Forelimb muscle (tissue), 1 donor: Measurements from ENCODE around the gene QPRT. TPM values are rescaled to one million over a fixed set of nuclear protein-coding genes. Genes with fewer than 3 reads are reported as not detected.
"Not testable (repeated sequence)": the region's sequence is repeated elsewhere in the genome, so short reads cannot be mapped to it uniquely, and the experiment has no call there.

Source experiments
- DNase-seq: peaks from one replicate; pipeline ENCODE4 v3.0.0-alpha.2; 2013; ENCODE audit warnings: low read depth
- polyA plus RNA-seq: library from polyadenylated mRNA; unstranded; fragments of 120-200 nt; gene quantifications from one replicate; pipeline ENCODE4 v1.2.1, GENCODE V29; 2013; ENCODE audit not compliant: insufficient read length

QPRT gene
- polyA plus RNA-seq, 1 donor: 79.2 TPM

GRCh38 chr16:29717113-29717512 is 38.1 kb downstream of the QPRT start:
- DNase-seq: no peak

DNA sequence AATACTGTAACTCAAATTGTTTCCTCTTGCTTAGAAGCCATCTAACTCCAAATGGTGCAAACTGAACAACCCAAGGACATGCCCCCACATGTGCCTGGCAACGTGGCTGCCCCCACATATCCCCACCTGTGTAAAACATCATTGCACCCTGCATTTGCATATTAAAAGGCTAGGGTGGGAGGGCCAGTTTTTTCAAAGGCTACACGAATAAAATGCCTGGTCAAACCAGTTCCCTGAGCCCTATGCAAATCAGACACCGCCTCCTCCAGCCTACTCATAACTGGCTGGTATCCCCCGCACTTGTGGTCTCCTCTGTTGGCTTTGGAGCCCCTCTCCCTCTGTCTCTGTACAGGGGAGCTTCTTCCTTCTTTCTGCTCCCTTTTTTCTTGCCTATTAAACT is 40.1 kb downstream of the QPRT start:
- no peak for DNase-seq

DNA sequence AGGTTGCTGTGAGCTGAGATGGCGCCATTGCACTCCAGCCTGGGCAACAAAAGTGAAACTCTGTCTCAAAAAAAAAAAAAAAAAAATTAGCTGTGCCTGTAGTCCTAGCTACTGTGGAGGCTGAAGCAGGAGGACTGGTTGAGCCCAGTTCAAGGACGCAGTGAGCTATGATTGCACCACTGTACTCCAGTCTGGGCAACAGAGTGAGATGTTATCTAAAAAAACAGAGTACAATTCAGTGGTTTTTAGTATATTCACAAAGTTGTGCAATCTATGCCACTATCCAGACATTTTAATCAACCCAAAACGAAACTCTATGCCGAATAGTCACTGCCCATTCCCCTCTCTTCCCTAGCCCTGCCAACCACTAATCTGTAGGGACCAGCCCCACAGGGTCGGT is 41.7 kb downstream of the QPRT start:
- no peak for DNase-seq

DNA sequence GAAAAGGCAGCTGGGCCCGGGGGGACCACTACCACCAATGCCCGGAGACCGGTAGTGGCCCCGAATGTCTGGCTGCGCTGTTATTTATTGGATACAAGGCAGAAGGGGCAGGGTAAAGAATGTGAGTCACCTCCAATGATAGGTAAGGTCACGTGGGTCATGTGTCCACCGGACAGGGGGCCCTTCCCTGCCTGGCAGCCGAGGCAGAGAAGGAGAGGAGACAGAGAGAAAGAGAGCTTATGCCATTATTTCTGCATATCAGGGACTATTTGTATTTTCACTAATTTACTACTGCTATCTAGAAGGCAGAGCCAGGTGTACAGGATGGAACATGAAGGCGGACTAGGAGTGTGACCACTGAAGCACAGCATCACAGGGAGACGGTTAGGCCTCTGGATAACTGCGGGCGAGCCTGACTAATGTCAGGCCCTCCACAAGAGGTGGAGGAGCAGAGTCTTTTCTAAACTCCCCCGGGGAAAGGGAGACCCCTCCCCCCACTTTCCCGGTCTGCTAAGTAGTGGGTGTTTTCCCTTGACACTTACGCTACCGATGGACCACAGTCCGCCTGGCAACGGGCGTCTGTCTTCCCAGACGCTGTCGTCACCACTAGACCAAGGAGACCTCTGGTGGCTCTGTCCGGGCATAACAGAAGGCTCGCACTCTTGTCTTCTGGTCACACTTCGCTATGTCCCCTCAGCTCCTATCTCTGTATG is 42.3 kb downstream of the QPRT start:
- DNase-seq: not testable (repeated sequence)

GRCh38 chr16:29726845-29727377 is 47.9 kb downstream of the QPRT start:
- DNase-seq: no peak

- DNase-seq: no peak
Measured at GRCh38 chr16:29727452-29727851, 48.5 kb downstream of the QPRT start.

- no peak for DNase-seq
Measured at GRCh38 chr16:29729116-29729521, 50.1 kb downstream of the QPRT start.

DNA sequence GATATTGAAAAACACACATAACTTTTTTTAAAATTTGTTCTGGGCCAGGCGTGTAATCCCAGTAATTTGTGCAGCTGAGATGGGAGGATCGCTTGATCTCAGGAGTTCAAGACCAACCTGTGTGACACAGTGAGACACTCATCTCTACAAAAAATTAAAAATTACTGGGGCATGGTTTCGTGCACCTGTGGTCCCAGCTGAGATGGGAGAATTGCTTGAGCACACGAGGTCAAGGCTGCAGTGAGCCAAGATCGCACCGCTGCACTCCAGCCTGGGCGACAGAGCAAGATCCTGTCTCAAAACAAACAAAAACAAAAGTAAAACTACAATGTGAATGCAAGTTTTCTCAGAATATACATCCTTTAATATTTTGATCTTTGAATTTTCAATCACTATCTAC is 51.7 kb downstream of the QPRT start:
- no peak for DNase-seq

- not testable (repeated sequence) for DNase-seq
Measured at GRCh38 chr16:29731768-29732601, 53.0 kb downstream of the QPRT start.

GRCh38 chr16:29734786-29735185 is 55.8 kb downstream of the QPRT start:
- no peak for DNase-seq

- no peak for DNase-seq
Measured at GRCh38 chr16:29736112-29736511, 57.1 kb downstream of the QPRT start.

GRCh38 chr16:29736764-29737163 is 57.8 kb downstream of the QPRT start:
- no peak for DNase-seq

GRCh38 chr16:29737713-29738112 is 58.7 kb downstream of the QPRT start:
- no peak for DNase-seq

DNA sequence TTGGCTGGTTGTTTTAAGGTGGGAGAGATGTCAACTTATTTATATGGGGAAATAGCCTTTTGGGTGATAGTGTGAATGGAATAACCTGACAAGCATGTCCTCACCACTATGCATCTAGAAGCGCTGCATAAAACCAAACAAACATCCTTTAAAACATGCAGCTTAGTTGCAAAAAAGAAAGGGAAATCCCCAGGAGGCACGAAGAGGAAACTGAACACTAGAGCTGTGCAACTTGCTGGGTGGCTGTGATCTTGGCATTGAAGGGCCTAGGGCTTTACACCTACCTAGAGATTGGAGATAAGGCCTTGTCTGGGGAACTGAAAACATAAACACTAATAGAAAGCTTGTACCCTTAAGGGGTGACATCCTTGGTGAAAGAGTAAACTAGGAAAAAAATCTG is 59.5 kb downstream of the QPRT start:
- DNase-seq: no peak

DNA sequence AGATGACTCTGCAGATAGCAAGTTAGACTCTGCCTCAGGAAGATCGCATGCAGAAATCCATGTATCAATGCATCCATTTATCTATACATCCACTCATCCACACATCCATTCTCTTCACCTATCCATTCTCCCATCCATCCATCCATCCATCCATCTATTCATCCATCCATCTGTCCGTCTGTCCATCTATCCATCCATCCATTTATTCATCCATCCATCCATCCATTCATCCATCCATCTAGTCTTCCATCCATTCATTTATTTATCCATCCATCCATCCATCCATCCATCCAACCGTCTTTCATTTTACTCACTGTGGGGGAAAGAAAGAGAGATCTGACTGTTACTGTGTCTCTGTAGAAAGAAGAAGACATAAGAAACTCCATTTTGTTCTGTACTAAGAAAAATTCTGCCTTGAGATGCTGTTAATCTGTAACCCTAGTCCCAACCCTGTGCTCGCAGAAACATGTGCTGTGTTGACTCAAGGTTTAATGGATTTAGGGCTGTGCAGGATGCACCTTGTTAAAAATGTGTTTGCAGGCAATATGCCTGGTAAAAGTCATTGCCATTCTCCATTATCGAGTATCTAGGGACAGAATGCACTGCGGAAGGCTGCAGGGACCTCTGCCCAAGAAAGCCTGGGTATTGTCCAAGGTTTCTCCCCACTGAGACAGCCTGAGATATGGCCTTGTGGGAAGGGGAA is 61.1 kb downstream of the QPRT start:
- DNase-seq: not testable (repeated sequence)

GRCh38 chr16:29740630-29741015 is 61.6 kb downstream of the QPRT start:
- not testable (repeated sequence) for DNase-seq

DNA sequence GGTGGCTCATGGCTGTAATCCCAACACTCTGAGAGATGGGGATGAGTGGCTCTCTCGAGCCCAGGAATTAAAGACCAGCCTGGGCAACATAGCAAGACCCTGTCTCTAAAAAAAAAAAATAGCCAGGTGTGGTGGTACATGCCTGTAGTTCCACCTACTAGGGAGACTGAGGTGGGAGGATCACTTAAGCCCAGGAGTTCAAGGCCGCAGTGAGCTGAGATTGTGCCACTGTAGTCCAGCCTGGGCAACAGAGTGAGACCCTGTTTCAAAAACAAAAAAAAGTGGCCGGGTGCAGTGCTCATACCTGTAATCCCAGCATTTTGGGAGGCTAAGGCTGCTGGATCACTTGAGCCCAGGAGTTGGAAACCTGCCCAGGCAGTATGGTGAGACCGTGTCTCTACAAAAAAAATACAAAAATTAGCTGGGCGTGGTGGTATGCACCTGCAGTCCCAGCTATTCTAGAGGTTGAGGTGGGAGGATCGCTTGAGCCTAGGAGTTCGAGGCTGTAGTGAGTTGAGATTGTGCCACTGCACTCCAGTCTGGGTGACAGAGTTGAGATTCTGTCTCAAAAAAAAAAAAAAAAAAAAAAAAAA is 63.8 kb downstream of the QPRT start:
- DNase-seq: no peak

- no peak for DNase-seq
Measured at GRCh38 chr16:29743475-29743826, 64.5 kb downstream of the QPRT start.

GRCh38 chr16:29743827-29744531 is 65.0 kb downstream of the QPRT start:
- DNase-seq: no peak

DNA sequence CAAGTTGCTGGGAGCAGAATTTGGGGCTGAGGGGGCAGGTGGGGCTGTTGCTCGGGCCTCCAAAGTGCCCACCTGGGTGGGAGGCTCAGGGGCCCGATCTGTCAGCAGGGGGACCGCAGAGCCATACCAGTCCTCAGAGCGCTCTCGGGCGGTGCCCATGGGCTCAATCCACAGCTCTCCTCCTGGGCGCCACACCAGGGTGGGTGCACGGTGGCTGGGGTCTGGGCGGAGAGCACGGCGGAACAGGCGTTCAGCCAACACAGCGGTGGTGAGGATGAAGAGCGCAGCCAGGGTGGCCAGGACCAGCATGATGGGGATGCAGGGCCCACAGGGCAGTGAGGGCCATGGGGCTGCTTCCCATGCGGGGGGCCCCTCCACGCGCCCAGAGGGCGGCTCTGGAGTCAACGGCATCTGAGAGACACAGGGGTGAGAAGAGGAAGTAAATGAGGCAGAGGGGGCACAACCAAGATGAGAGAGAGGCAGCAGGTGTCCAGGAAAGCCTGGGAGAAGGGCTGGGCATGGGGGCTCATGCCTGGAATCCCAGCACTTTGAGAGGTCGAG is 65.6 kb downstream of the QPRT start:
- no peak for DNase-seq
